HFFc6 (cell line): ENCODE results near the gene PTPRN2. TPM values are rescaled to one million over a fixed set of nuclear protein-coding genes. Genes with fewer than 3 reads are reported as not detected.

Experiments
- DNase-seq: peaks from one replicate; pipeline ENCODE4 v3.0.0-alpha.2; 2018
- H3K27ac Mint-ChIP-seq: 2 replicates; pipeline ENCODE4 v1.8.0; 2020; ENCODE audit warnings: mild to moderate bottlenecking, mixed read lengths
- H3K27me3 Mint-ChIP-seq: 2 replicates; pipeline ENCODE4 v1.8.0; 2021; ENCODE audit warnings: mild to moderate bottlenecking, moderate library complexity, mixed read lengths; ENCODE audit not compliant: insufficient read depth
- H3K36me3 Mint-ChIP-seq: 2 replicates; pipeline ENCODE4 v1.8.0; 2021; ENCODE audit warnings: low read depth, mixed read lengths
- H3K4me1 Mint-ChIP-seq: 2 replicates; pipeline ENCODE4 v1.8.0; 2020; ENCODE audit warnings: low read depth, mixed read lengths
- H3K4me3 Mint-ChIP-seq: 2 replicates; pipeline ENCODE4 v1.8.0; 2020; ENCODE audit warnings: mild to moderate bottlenecking, moderate library complexity, mixed read lengths
- H3K9me3 Mint-ChIP-seq: 2 replicates; pipeline ENCODE4 v1.8.0; 2020; ENCODE audit warnings: mild to moderate bottlenecking, mixed read lengths
- CTCF ChIP-seq: fragments of 200-600 bp; sonication (generic); IDR thresholded peaks from 2 replicates; pipeline ENCODE4 v1.5.0; 2021; ENCODE audit warnings: antibody characterized with exemption, mild to moderate bottlenecking
- total RNA-seq, 6 experiments: library from RNA; stranded (reverse); fragmentation: NEBNext Ultra II Directional; extraction: Animal tissue kit (Norgen Biotek cat#: 25700); gene quantifications; 2 replicates in 1 of 6; 3 replicates in 5 of 6; pipeline ENCODE4 v1.2.3, GENCODE V29; 2021

The PTPRN2 gene
- total RNA-seq, 6 experiments from 2014 or later = 0.05 to 0.27 (median 0.23) TPM

- no peak for DNase-seq
- H3K27ac Mint-ChIP-seq = no peak overlapping the region
- H3K36me3 Mint-ChIP-seq = peaks cover 6% of the 10 kb centered on the region
- H3K27me3 Mint-ChIP-seq = no peaks in the 10 kb centered on the region
- peaks cover 52% of the 10 kb centered on the region for H3K9me3 Mint-ChIP-seq
- no peaks in the 10 kb centered on the region for H3K4me1 Mint-ChIP-seq
- TF ChIP-seq CTCF = no peak
- H3K4me3 Mint-ChIP-seq = no peak overlapping the region
Observed at GRCh38 chr7:158321936-158322615, 265.5 kb downstream of the PTPRN2 start.

- Mint-ChIP-seq H3K9me3 (peaks cover 46% of the 10 kb centered on the region), H3K4me1 (no peaks in the 10 kb centered on the region), H3K27me3 (no peaks in the 10 kb centered on the region), H3K27ac (no peak overlapping the region), H3K4me3 (no peak overlapping the region), H3K36me3 (no peaks in the 10 kb centered on the region; the same call in 1 of the 2 replicates)
- DNase-seq = no peak
- no peak for TF ChIP-seq CTCF
Observed at GRCh38 chr7:158321056-158321700, 266.4 kb downstream of the PTPRN2 start.

- no peak for TF ChIP-seq CTCF
- no peaks in the 10 kb centered on the region for H3K4me1 Mint-ChIP-seq
- peaks cover 49% of the 10 kb centered on the region for H3K9me3 Mint-ChIP-seq
- no peak for DNase-seq
- H3K27ac Mint-ChIP-seq = no peak overlapping the region
- H3K36me3 Mint-ChIP-seq = no peaks in the 10 kb centered on the region; the same call in 1 of the 2 replicates
- no peak overlapping the region for H3K4me3 Mint-ChIP-seq
- H3K27me3 Mint-ChIP-seq = peaks cover 1% of the 10 kb centered on the region; the same call in 1 of the 2 replicates
Observed at GRCh38 chr7:158320328-158320727, 267.3 kb downstream of the PTPRN2 start.

GRCh38 chr7:158318511-158318913 lies 269.1 kb downstream of the PTPRN2 start:
- no peak overlapping the region for H3K4me3 Mint-ChIP-seq
- no peak for TF ChIP-seq CTCF
- no peaks in the 10 kb centered on the region; the same call in 1 of the 2 replicates for H3K36me3 Mint-ChIP-seq
- DNase-seq = no peak
- H3K4me1 Mint-ChIP-seq = no peaks in the 10 kb centered on the region
- H3K27me3 Mint-ChIP-seq = peaks cover 1% of the 10 kb centered on the region; the same call in 1 of the 2 replicates
- H3K27ac Mint-ChIP-seq = no peak overlapping the region
- peaks cover 47% of the 10 kb centered on the region for H3K9me3 Mint-ChIP-seq

- Mint-ChIP-seq H3K27me3 (peaks cover 1% of the 10 kb centered on the region; the same call in 1 of the 2 replicates), H3K4me3 (no peak overlapping the region), H3K4me1 (no peaks in the 10 kb centered on the region), H3K27ac (no peak overlapping the region), H3K9me3 (peaks cover 56% of the 10 kb centered on the region), H3K36me3 (peaks cover 2% of the 10 kb centered on the region; the same call in 1 of the 2 replicates)
- no peak for DNase-seq
- TF ChIP-seq CTCF = no peak
Observed at GRCh38 chr7:158317238-158318205, 270.1 kb downstream of the PTPRN2 start.
